ENCODE measurements around the gene ZC2HC1C.
"Not testable (repeated sequence)": the region's sequence is repeated elsewhere in the genome, so short reads cannot be mapped to it uniquely, and the experiment has no call there.

Gene ZC2HC1C

DNA sequence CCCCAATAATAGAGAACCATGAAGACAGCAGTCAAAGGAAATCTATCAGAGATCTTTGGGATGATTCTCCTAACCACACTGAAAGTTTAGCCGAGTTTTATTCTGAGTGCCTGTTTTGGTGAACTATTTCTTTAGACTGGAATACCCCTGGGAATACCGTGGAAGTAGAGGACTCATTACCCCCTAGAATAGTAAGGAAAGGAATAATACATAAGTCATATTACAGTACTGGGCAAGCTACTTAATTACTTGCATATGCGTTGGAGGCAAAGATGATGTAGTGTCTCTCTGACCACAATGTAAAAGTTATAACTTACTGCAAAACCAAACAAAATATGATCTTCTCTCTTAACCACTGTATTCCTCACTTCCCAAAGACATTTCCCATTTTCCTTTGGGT is 25.5 kb downstream of the ZC2HC1C start:
- no peak for DNase-seq (ENCODE audit: low read depth in 2 of 2, low spot score in 1 of 2)

DNA sequence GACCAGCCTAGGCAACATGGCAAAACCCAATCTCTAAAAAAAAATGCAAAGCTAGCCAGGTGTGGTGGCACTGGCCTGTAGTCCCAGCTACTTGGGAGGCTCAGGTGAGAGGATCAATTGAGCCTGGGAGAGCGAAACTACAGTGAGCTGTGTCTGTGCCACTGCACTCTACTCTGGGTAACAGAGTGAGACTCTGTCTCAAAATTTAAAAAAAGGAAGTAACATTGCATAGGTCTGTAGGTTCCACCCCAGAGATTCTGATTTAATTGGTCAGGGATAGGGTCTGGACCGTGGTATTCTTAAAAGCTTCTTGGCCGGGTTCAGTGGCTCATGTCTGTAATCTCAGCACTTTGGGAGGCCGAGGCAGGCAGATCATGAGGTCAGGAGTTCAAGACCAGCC is 26.2 kb downstream of the ZC2HC1C start:
- no peak for DNase-seq (ENCODE audit: low read depth in 2 of 2, low spot score in 1 of 2)

DNA sequence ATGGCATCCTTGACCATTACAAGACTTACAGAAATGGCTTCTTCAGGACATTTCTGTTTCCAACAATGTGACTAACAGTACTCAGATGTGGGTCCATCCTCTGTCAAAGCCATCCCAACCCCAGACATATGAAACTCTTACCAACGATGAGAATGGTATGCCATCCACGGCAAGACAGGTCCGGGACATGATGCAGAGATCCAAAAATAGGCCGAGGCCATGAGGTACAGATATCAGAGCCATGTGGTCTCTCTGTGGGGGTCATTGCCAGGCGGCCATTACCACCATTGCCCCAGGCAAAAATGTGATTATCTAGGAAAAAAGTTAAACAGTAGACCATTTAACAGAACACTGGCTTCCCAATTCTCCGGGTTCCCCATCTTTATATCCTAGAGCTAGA is 27.5 kb downstream of the ZC2HC1C start:
- DNase-seq (ENCODE audit: low read depth in 2 of 2, low spot score in 1 of 2) = no peak

DNA sequence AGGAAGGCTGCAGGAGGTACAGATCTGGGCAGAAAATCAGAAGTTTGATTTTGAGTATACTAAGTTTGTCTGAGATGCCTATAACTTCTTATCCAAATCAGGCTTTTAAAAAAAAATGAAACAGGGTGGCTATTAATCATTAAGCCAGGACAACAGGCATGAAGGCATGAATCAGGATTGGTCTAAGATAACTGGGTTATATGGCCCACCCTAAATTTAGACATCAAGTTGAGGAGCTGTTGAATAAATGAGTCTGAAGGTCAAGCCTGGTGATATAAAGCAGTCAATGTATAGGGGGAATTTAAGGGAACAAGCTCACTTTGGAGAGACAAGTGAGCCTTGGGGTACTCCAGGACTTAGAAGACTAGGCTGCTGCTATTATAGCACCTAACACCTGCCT is 28.8 kb downstream of the ZC2HC1C start:
- no peak for DNase-seq (ENCODE audit: low read depth in 2 of 2, low spot score in 1 of 2)

DNA sequence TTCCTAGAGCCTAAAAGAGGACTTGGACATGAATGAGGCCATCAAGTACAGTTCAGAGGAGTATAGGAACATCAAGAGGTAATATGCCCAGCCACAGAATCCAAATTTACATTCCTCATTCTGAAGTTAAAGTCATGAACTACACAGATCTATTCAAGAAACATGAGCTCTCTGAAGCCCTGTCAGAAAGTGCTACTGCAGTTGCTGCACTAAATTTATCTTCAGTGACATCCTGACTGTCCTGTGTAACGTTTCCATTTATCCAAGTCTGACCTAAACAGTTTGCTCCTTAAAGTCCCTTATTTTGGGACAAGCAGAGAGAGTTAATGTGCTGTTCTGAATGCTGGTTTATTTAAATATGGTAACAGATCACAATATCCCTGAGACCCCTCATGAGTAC is 29.2 kb downstream of the ZC2HC1C start:
- no peak for DNase-seq (ENCODE audit: low read depth in 2 of 2, low spot score in 1 of 2)

DNA sequence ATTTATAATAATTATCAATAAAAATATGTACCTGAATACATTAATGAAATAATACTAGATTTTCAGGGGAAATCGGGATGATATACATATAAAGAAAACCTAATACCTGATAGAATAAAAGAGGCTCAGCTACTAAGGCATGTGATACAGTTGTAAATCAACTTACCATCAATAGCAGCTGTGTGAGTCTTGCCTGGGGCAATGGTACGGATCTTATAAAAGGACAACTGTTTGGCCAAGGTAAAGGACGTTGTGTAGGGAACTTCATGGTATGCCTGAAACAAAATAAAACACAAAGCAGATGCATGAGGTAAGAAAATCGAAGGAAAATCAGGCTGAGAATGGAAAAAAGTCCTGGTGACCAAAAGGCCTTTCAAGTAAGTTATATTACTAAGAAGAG is 32.0 kb downstream of the ZC2HC1C start:
- DNase-seq (ENCODE audit: low read depth in 2 of 2, low spot score in 1 of 2) = no peak

DNA sequence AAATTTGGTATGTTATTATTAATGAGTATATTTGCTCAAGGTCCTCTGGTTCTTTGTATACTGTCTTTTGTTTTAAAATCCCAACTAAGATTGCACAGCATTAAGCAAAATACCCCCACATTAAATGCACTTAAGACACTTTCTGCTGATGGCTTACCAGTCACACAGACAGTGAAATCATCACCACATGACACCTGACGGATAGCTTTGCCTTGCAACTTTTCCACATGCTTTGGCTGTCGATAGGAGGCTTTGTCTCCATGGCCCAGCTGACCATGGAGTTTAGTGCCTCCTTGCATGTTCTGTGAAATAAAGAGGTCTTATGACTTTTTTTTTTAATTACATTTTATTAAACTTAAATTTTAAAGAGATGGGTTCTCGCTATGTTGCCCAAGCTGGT is 37.7 kb downstream of the ZC2HC1C start:
- no peak for DNase-seq (ENCODE audit: low read depth in 2 of 2, low spot score in 1 of 2)

DNA sequence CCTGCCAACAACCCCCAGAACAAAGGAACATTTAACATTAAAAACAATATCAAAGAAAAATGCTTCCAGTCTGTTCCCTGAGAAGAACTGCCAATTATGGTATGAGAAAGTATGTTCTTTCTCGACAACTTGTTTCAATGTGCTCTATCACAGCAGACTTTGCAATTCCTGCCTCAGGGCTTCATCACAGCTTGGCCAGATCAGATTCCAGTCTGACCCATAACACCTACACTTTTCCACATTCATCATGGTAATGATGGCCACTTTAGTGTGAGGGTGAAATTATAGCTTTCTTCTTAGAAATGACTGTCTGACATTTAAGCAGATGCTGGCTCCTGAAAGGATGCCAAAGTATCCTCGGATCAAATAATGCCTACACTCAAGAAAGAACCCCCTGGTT is 40.4 kb downstream of the ZC2HC1C start:
- DNase-seq (ENCODE audit: low read depth in 2 of 2, low spot score in 1 of 2) = no peak

DNA sequence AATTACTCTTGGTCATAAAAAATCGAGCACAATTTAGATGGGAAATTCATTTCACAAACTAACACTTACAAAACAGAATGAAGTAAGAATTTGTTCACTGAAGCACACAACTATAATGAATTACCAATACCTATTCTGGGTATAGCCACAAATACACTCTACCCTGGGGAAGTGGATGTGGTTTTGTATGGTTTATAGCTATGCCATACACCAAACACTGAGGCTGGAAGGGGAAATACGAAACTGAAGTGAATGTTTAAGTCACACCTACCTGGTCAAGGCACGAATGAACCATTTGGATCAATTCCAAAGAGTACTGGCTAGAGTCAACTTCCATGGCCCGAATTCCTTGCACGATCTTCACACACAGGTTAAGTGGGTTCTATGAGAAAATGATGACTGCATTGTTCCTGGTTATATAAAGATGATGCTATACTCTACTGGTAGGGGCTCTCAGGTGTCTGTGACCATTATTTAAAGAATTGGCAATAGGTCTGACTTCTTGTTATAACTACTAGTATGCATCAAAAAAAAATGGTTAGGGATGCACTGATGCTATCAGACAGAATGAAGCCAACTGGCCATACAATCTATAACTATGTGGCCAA is 44.6 kb downstream of the ZC2HC1C start:
- DNase-seq (ENCODE audit: low read depth in 2 of 2, low spot score in 1 of 2) = no peak

DNA sequence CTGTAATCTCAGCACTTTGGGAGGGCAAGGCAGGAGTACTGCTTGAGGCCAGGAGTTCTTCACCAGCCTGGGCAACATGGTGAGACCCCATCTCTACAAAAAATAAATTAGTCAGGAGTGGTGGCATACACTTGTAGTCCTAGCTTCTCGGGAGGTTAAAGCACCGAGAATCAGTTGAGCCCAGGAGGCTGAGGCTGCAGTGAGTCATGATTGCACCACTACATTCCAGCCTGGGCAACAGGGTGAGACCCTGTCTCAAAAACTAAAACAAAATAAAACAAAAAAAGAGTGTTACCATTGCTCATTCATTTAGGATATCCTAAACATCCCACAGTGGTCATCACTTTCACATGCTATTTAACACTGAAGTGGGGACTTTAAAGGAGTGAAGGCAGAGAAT is 49.6 kb downstream of the ZC2HC1C start:
- DNase-seq (ENCODE audit: low read depth in 2 of 2, low spot score in 1 of 2) = no peak

DNA sequence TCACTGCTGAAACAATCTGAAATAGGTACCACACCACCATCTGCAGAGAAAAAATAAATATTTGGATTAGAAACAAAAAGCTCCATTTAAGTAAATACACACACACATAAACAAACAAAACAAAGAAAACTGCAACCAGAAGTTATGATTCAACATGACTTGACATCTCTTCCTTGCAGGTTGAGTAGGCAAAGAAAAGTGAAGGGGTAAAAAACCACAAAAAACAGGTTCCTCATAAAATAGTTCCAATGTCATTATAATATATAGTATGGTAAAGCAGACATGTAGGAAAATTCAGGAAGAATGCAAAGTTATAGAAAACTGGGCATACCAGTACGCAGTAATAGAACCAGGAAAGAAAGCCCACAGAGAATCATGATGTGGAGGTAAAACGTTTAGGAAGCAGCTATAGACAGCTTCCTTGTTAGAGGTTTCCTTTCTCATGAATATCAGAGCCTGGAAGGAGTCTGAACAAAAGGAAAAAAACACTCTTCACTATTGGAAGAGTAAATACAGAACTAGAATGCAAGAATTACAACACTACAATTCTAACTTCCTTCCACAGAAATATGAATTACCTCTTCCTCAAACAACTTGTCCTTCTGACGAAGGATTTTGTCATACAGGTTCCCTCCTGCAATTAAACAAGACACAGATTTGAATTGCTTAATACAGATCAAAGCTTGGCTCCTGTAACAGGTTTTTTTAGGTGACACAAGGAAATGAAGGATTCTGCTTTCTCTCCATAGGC is 51.3 kb downstream of the ZC2HC1C start:
- no peak for DNase-seq (ENCODE audit: low read depth in 2 of 2, low spot score in 1 of 2)

DNA sequence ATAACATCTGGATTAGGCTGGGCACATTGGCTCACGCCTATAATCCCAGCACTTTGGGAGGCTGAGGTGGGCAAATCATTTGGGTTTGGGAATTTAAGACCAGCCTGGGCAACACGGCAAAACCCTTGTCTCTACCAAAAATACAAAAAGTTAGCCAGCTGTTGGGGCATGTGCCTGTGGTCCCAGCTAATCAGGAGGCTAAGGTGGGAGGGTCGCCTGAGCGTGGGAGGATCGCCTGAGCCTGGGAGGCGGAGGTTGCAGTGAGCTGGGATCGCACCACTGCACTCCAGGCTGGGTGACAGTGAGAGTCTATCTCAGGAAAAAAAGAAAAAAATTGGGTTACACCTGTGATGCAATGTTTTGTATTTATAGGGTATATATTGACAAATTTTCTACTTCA is 52.1 kb downstream of the ZC2HC1C start:
- no peak for DNase-seq (ENCODE audit: low read depth in 2 of 2, low spot score in 1 of 2)

DNA sequence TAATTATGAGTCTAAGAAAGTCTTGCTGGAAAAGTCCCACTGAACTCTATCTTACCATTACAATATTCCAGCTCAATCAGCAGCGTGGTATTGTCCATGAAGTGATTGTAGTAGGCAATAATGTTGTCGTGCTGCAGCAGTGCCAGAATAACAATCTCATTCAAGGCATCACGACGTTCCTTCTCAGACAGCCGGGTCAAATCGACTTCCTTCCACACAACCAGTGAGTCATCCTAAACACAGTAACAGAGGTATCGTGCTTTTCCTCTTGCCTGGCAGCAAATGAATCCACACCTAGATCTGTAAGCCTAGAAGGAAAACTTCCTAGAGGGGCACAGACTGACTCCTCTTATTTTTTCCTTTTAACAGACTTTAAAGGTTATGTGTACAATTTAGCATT is 54.5 kb downstream of the ZC2HC1C start:
- no peak for DNase-seq (ENCODE audit: low read depth in 2 of 2, low spot score in 1 of 2)

DNA sequence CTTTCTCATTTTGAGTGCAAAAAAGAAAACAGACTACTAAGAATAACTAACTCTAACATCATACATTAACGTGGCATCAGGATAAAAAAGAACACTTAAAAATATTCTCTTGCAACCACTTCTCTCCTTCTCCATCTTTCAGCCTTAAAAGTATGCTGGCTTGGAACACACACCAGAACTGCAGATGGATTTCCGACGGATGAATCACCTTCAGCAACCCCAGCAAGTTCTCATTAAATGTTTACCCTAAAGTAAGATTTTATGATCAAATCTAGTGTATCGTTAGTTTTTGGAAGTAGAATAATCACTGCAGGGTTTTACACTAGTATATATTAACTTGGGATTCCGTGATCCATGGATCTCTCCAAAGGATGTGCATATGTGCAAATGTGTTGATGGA is 56.2 kb downstream of the ZC2HC1C start:
- no peak for DNase-seq (ENCODE audit: low read depth in 2 of 2, low spot score in 1 of 2)

DNA sequence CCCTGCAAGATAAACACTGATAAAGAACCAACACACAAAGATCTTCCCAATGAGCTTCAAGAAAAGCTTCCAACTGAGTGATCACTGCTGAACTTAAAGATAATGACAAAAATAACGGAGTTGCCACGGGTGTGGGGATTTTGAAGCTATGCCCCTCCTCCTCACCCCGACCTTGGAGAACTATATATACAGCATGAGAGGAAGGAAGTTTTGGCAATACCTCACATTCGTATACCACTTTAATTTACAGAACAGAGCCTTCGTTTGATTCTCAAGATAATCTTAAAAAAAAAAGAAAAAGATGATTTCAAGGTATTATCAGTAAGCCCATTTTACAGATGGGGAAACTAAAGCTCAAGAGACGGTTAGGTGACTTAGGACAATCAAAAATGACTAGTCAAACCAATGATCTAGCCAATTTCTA is 56.7 kb downstream of the ZC2HC1C start:
- no peak for DNase-seq (ENCODE audit: low read depth in 2 of 2, low spot score in 1 of 2)

DNA sequence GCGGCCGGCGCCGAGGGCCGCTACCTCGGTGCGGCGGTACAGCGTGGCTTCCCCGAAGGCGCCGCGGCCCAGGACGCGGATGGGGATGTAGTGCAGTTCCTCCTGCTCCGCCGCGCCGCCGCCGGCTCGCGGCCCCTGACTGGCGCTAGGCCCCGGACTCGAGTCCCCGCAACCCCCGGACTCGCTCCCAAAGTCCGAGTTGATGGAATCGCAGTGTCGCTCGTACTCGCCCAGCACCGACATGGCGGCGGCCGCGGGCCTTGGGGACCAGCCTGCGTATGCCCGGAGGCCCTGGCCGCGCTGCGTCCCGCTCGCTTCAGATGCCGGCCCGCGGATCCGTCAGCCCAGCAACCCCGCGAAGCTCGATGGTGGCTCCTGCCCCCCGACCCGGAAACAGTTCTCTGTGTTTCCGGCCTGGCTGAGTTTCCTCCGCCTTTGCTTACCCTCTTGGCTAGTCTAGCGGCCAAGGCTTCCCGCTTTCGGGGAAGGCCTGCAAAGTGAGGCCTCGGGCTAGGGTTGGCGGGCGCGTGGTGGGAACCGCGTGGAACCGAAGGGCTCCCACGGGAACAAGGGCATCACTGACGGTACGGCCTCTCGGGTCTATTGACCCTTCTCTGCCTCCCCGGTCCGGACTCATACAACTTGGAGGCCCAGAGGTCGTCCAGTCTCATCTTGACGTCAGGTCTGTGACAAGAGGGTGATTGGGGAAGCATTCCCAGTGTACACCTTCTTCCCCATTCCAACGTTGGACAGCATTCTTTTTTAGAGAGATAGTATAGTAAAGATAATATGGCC is 57.4 kb downstream of the ZC2HC1C start, which contains the start of gene NEK9:
TSS of gene NEK9 (minus strand) at position 370 of the 795 bp plus-strand sequence. CDS start at position 243, 127 bp downstream.
- DNase-seq (ENCODE audit: low read depth in 2 of 2, low spot score in 1 of 2) = peak; percentile 72 to 78

DNA sequence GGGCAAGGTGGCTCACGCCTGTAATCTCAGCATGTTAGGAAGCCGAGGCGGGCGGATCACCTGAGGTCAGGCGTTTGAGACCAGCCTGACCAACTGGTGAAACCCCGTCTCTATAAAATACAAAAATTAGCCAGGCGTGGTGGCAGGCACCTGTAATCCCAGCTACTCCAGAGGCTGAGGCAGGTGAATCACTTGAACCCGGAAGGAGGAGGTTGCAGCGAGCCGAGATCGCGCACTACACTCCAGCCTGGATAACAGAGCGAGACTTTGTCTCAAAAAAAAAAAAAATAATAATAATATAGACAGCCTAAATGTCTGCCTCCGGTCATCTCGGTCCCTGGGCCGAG is 58.0 kb downstream of the ZC2HC1C start:
- DNase-seq (ENCODE audit: low read depth in 2 of 2, low spot score in 1 of 2) = not testable (repeated sequence)

DNA sequence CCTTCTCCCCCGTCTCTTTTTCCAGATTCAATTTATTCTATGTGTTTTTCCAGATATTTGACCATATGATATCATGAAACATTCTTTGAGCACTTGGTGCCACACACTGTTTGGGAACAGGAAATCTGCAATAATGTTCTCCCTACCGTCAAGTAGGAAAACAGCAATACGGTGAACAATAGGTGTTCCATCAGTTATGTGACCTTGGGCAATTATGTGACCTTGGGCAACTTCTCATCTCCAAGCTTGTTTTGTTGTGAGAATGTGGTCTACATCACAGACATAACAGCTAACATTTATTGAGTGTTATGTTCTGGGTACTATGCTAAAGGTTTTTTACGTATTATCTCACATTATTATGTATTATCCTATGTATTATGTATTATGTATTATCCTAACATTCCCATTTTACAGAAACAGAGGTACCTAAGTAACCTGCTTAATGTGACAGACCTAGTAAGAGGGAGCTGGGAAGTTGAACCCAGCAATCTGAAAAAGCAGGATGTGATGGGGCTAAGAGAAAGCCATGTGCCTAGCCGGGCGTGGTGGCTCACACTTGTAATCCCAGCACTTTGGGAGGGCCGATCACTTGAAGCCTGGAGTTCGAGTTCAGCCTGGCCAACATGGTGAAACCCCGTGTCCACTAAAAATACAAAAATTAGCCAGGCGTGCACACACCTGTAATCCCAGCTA is 58.6 kb downstream of the ZC2HC1C start:
- no peak for DNase-seq (ENCODE audit: low read depth in 2 of 2, low spot score in 1 of 2)

DNA sequence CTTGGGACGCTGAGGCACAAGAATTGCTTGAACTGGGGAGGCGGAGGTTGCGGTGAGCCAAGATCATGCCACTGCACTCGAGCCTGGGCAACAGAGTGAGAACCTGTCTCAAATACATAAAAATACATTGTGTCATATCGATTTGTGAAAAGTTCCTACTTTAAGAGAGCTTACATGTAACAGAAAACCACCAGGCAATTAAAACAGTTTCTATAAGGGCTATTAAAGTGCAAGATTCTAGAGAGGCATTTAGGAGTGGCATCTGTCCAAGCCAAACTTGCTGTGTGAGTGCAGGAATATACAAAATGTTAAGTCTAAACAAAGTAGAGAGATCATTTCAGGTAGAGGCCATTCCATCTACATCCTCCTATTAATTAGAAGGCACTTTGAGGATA is 59.2 kb downstream of the ZC2HC1C start:
- DNase-seq (ENCODE audit: low read depth in 2 of 2, low spot score in 1 of 2) = no peak
